CD14-positive monocyte (primary cell): ENCODE measurements around the gene CELA3B. TPM values are rescaled to one million over a fixed set of nuclear protein-coding genes. Genes with fewer than 3 reads are reported as not detected.

Experiments used
- DNase-seq, 3 donors: peaks; one replicate each; pipeline ENCODE4 v3.0.0-alpha.2; 2011 to 2022
- H2AFZ ChIP-seq: 2 replicates; pipeline ENCODE4 v1.6.0; 2012; ENCODE audit warnings: mild to moderate bottlenecking, low read depth, low read length, inconsistent platforms; ENCODE audit not compliant: insufficient read depth, poor library complexity, severe bottlenecking
- H3K27ac ChIP-seq, 2 donors: 1 replicate in 1 of 2; 2 replicates in 1 of 2; pipeline ENCODE4 v1.5.1; 2012 to 2013; ENCODE audit warnings: low read length in 2 of 2, control low read depth in 1 of 2, inconsistent platforms in 1 of 2, low read depth in 1 of 2, mild to moderate bottlenecking in 1 of 2
- H3K27me3 ChIP-seq, 2 donors: one replicate each; pipeline versions ENCODE4 v1.6.0 to v1.6.1; 2011 to 2013; ENCODE audit warnings: low read length in 2 of 2; ENCODE audit not compliant: control insufficient read depth in 2 of 2, insufficient read depth in 2 of 2
- H3K36me3 ChIP-seq, 2 donors: replicated peaks in 1 of 2; 1 replicate in 1 of 2; 2 replicates in 1 of 2; pipeline versions ENCODE4 v1.5.1 to v1.6.1; 2012 to 2013; ENCODE audit warnings: low read length in 2 of 2, control low read depth in 1 of 2, inconsistent platforms in 1 of 2, mild to moderate bottlenecking in 1 of 2; ENCODE audit not compliant: insufficient read depth in 2 of 2, control insufficient read depth in 1 of 2
- H3K4me1 ChIP-seq, 2 donors: 1 replicate in 1 of 2; 2 replicates in 1 of 2; pipeline versions ENCODE4 v1.5.1 to v1.6.1; 2012 to 2013; ENCODE audit warnings: low read length in 2 of 2, control low read depth in 1 of 2, inconsistent platforms in 1 of 2, mild to moderate bottlenecking in 1 of 2, moderate library complexity in 1 of 2; ENCODE audit not compliant: insufficient read depth in 2 of 2, control insufficient read depth in 1 of 2
- H3K4me2 ChIP-seq: replicated peaks from 2 replicates; pipeline ENCODE3; 2012; ENCODE audit warnings: low read length, moderate library complexity, mild to moderate bottlenecking; ENCODE audit not compliant: poor library complexity, severe bottlenecking; ENCODE audit errors: extremely low read depth
- H3K4me3 ChIP-seq, 3 experiments: fragments of 200-600 bp in 1 of 3; sonication (generic) in 1 of 3; replicated peaks in 1 of 3; 1 replicate in 2 of 3; 2 replicates in 1 of 3; pipeline ENCODE4 v1.5.1; 2011 to 2013; ENCODE audit warnings: low read length in 3 of 3, mild to moderate bottlenecking in 3 of 3, control low read depth in 2 of 3, low read depth in 2 of 3, inconsistent platforms in 1 of 3, moderate library complexity in 1 of 3
- H3K79me2 ChIP-seq: 2 replicates; pipeline ENCODE4 v1.6.0; 2012; ENCODE audit warnings: mild to moderate bottlenecking, control low read depth, inconsistent platforms, low read length, moderate library complexity; ENCODE audit not compliant: insufficient read depth
- H3K9ac ChIP-seq: 2 replicates; pipeline ENCODE4 v1.6.0; 2017; ENCODE audit warnings: low read length, mild to moderate bottlenecking; ENCODE audit not compliant: insufficient read depth, poor library complexity, severe bottlenecking
- H3K9me3 ChIP-seq, 2 donors: replicated peaks in 1 of 2; 1 replicate in 1 of 2; 2 replicates in 1 of 2; pipeline versions ENCODE4 v1.5.1 to v1.6.1; 2012 to 2013; ENCODE audit warnings: low read length in 2 of 2, control low read depth in 1 of 2; ENCODE audit not compliant: control insufficient read depth in 1 of 2, insufficient read depth in 1 of 2
- H4K20me1 ChIP-seq: 2 replicates; pipeline ENCODE4 v1.6.0; 2012; ENCODE audit warnings: mild to moderate bottlenecking, low read length, control low read depth, moderate library complexity; ENCODE audit not compliant: insufficient read depth
- H3K27ac Mint-ChIP-seq, 7 donors: one replicate each; pipeline ENCODE4 v1.8.0; 2020; ENCODE audit warnings: mild to moderate bottlenecking in 7 of 7, mixed read lengths in 7 of 7, moderate library complexity in 6 of 7, inconsistent platforms in 2 of 7
- H3K27me3 Mint-ChIP-seq, 3 donors: one replicate each; pipeline ENCODE4 v1.8.0; 2021 to 2022; ENCODE audit warnings: low read depth in 3 of 3, mild to moderate bottlenecking in 3 of 3, mixed read lengths in 3 of 3, moderate library complexity in 3 of 3, inconsistent platforms in 1 of 3
- H3K36me3 Mint-ChIP-seq, 2 donors: one replicate each; pipeline ENCODE4 v1.8.0; 2020; ENCODE audit warnings: mixed read lengths in 2 of 2, inconsistent platforms in 1 of 2, mild to moderate bottlenecking in 1 of 2
- H3K4me1 Mint-ChIP-seq: one replicate; pipeline ENCODE4 v1.8.0; 2020; ENCODE audit warnings: mild to moderate bottlenecking, mixed read lengths
- H3K4me3 Mint-ChIP-seq, 2 donors: one replicate each; pipeline ENCODE4 v1.8.0; 2020; ENCODE audit warnings: mild to moderate bottlenecking in 2 of 2, mixed read lengths in 2 of 2, moderate library complexity in 1 of 2
- H3K9me3 Mint-ChIP-seq, 7 donors: one replicate each; pipeline ENCODE4 v1.8.0; 2020 to 2022; ENCODE audit warnings: mixed read lengths in 7 of 7, mild to moderate bottlenecking in 6 of 7, moderate library complexity in 6 of 7, inconsistent platforms in 2 of 7
- CTCF ChIP-seq: fragments of 200-600 bp; IDR thresholded peaks from one replicate; pipeline ENCODE4 v1.8.0; 2022; ENCODE audit warnings: antibody characterized with exemption, mild to moderate bottlenecking
- WGBS: methylation state at CpG from one replicate; pipeline ENCODE4 v1.1.5; 2013; ENCODE audit warnings: missing lambda C conversion rate; ENCODE audit not compliant: insufficient coverage; 5-methylcytosine and 5-hydroxymethylcytosine counted together
- intact Hi-C, 2 donors: fragments of 100-400 bp; cut with micrococcal nuclease; formaldehyde crosslinking; loops; one replicate each; pipeline versions ENCODE4 v1.15.0 to v1.15.1; 2023
- polyA plus RNA-seq, 3 donors: library from polyadenylated mRNA; depleted of rRNA in 1 of 3; unstranded in 2 of 3; stranded (reverse) in 1 of 3; fragments of 300-500 nt in 2 of 3; fragments of >200 nt in 1 of 3; fragmentation: Illumina TruSeq in 2 of 3; gene quantifications; 1 replicate in 2 of 3; 2 replicates in 1 of 3; pipeline ENCODE4 v1.2.3, GENCODE V29; 2012 to 2021

CELA3B gene
- polyA plus RNA-seq, 3 donors = not detected

- Mint-ChIP-seq H3K9me3 (no peaks in the 10 kb centered on the region), H3K36me3 (no peaks in the 10 kb centered on the region), H3K27ac (no peak overlapping the region), H3K4me3 (no peak overlapping the region), H3K27me3 (peaks cover 3 to 14% (median 9%) of the 10 kb centered on the region in 3 donors), H3K4me1 (peaks cover 10% of the 10 kb centered on the region)
- no peak for DNase-seq
- WGBS = 90% methylated on average over 2 of the region's 2 CpGs
- Histone ChIP-seq H3K9me3 (no peaks in the 10 kb centered on the region), H3K79me2 (no peaks in the 10 kb centered on the region), H4K20me1 (no peaks in the 10 kb centered on the region), H3K27ac (no peak overlapping the region), H2AFZ (no peak overlapping the region), H3K36me3 (no peaks in the 10 kb centered on the region), H3K4me2 (no peak overlapping the region), H3K4me3 (no peak overlapping the region), H3K27me3 (no peaks in the 10 kb centered on the region), H3K9ac (no peak overlapping the region), H3K4me1 (no peaks in the 10 kb centered on the region)
- TF ChIP-seq CTCF = no peak
- intact Hi-C loops = loop anchor here in 1 of 2 donors (10.0 kb wide), 1 partner anchor 257 kb away; no protein-coding TSS in a partner anchor
Observed at GRCh38 chr1:21961337-21961736, 15.5 kb upstream of the CELA3B start.

- peaks cover 9% of the 10 kb centered on the region for H3K4me1 Mint-ChIP-seq
- Histone ChIP-seq H3K79me2 (no peaks in the 10 kb centered on the region), H3K36me3 (no peaks in the 10 kb centered on the region), H3K27ac (no peak overlapping the region), H3K27me3 (no peaks in the 10 kb centered on the region), H3K4me2 (no peak overlapping the region), H4K20me1 (no peaks in the 10 kb centered on the region), H2AFZ (no peak overlapping the region), H3K9ac (no peak overlapping the region), H3K9me3 (no peaks in the 10 kb centered on the region), H3K4me1 (no peaks in the 10 kb centered on the region), H3K4me3 (no peak overlapping the region)
- no peak overlapping the region for H3K27ac Mint-ChIP-seq
- H3K27me3 Mint-ChIP-seq = peaks cover 3 to 15% (median 9%) of the 10 kb centered on the region in 3 donors
- no peak for TF ChIP-seq CTCF
- intact Hi-C loops = loop anchor here in 1 of 2 donors (10.0 kb wide), 1 partner anchor 257 kb away; no protein-coding TSS in a partner anchor
- no peak overlapping the region for H3K4me3 Mint-ChIP-seq
- DNase-seq = no peak
- WGBS = 67% methylated on average over 2 of the region's 2 CpGs
- H3K9me3 Mint-ChIP-seq = peaks cover 0 to 2% (median 0%) of the 10 kb centered on the region in 7 donors
- no peaks in the 10 kb centered on the region for H3K36me3 Mint-ChIP-seq
Observed at GRCh38 chr1:21961799-21962198, 15.0 kb upstream of the CELA3B start.
